Adrenal gland (tissue), 12 donors: Measurements from ENCODE around the gene LLGL2. TPM values are rescaled to one million over a fixed set of nuclear protein-coding genes. Genes with fewer than 3 reads are reported as not detected.

Experiments used
- DNase-seq, 7 donors: peaks; one replicate each; pipeline ENCODE4 v3.0.0-alpha.2; 2019 to 2020
- H3K27ac ChIP-seq, 5 donors: fragments of 200-600 bp; sonication (generic) in 4 of 5; 1 replicate in 3 of 5; 2 replicates in 2 of 5; pipeline versions ENCODE4 v1.5.1 to v1.8.0; 2016 to 2020; ENCODE audit warnings: mild to moderate bottlenecking in 1 of 5
- H3K27me3 ChIP-seq: fragments of 200-600 bp; 2 replicates; pipeline ENCODE4 v1.8.0; 2021
- H3K36me3 ChIP-seq, 2 donors: fragments of 200-600 bp; replicated peaks in 1 of 2; 1 replicate in 1 of 2; 2 replicates in 1 of 2; pipeline versions ENCODE4 v1.5.1 to v1.8.0; 2018 to 2022
- H3K4me1 ChIP-seq, 2 donors: fragments of 200-600 bp; replicated peaks in 1 of 2; 1 replicate in 1 of 2; 2 replicates in 1 of 2; pipeline versions ENCODE4 v1.5.1 to v1.8.0; 2018 to 2021
- H3K4me3 ChIP-seq, 4 donors: fragments of 200-600 bp; sonication (generic) in 3 of 4; one replicate each; pipeline ENCODE4 v1.5.1; 2016 to 2018
- H3K9me3 ChIP-seq, 3 donors: fragments of 200-600 bp; sonication (generic) in 1 of 3; replicated peaks in 1 of 3; 1 replicate in 2 of 3; 2 replicates in 1 of 3; pipeline versions ENCODE4 v1.5.1 to v1.8.0; 2016 to 2021
- CTCF ChIP-seq, 6 experiments: fragments of 450-650 bp in 4 of 6; fragments of 200-600 bp in 2 of 6; sonication (generic) in 1 of 6; IDR thresholded peaks; 1 replicate in 5 of 6; 2 replicates in 1 of 6; pipeline versions ENCODE4 v1.5.1 to v1.8.0; 2016 to 2021; ENCODE audit warnings: antibody characterized with exemption in 6 of 6, mild to moderate bottlenecking in 2 of 6, moderate library complexity in 1 of 6
- POLR2A ChIP-seq, 2 donors: fragments of 450-650 bp; IDR thresholded peaks; one replicate each; pipeline ENCODE4 v1.6.1; 2017; ENCODE audit warnings: antibody characterized with exemption in 2 of 2, mild to moderate bottlenecking in 2 of 2, moderate library complexity in 1 of 2
- WGBS, 4 donors: extraction: QIAGEN DNeasy Blood & Tissue Kit in 2 of 4; methylation state at CpG; one replicate each; pipeline versions ENCODE4 v1.1.5 to v1.1.7; 2013 to 2017; 5-methylcytosine and 5-hydroxymethylcytosine counted together
- intact Hi-C, 2 donors: fragments of 100-400 bp; cut with DNase I; formaldehyde crosslinking; loops; one replicate each; pipeline versions ENCODE4 v1.14.1 to v1.15.0; 2022 to 2023
- polyA plus RNA-seq, 3 donors: library from polyadenylated mRNA; stranded (reverse); fragments of 200-250 nt in 2 of 3; fragments of 350-450 nt in 1 of 3; fragmentation: Illumina TruSeq in 1 of 3; extraction: RNeasy Lipid Tissue Mini Kit (QIAGEN cat#74804) in 1 of 3; gene quantifications; one replicate each; pipeline ENCODE4 v1.2.3, GENCODE V29; 2013 to 2014
- total RNA-seq, 9 donors: library from RNA; depleted of rRNA in 4 of 9; stranded (reverse); fragments of >200 nt in 4 of 9; fragments of 120-200 nt in 1 of 9; fragmentation: NEBNext Ultra II Directional in 1 of 9; extraction: Animal tissue kit (Norgen Biotek cat#: 25700) in 1 of 9; gene quantifications; one replicate each; pipeline versions ENCODE4 v1.1.0 to v1.2.4, GENCODE V29; 2013 to 2023
- donor health status: healthy with polysubstance abuse.
- donor health status: Bipolar disorder and iron deficiency.
- donor health status: DM: yes; HTN: yes; CAD: no.
- donor health status: DM: no; HTN: no; CAD: no.
- donor health status: DM: no; HTN: no; CAD: no.
- donor health status: DM: yes; HTN: yes; CAD: no.

The LLGL2 gene
- total and polyA plus RNA-seq, 12 donors, result 1.2 to 90.3 (median 23.8) TPM

DNA sequence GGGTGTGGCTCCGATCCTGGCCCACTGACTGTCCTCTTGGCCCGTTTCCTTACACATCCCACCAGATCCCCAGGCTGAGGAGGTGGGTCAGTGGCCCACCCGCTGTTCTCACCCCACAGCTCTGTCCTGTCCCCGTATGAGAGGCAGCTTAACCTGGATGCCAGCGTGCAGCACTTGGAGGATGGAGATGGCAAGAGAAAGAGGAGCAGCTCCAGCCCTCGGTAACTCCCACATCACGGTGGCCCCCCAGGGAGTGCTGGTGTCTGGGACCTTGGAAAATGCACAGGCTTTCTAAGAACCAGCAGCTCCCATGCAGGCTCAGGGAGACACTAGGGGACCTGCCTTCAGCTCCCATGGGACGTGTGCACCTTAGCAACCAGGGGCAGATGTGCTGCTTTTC is 4.2 kb upstream of the LLGL2 start:
- no peaks in the 10 kb centered on the region for H3K9me3 ChIP-seq
- no peaks in the 10 kb centered on the region for H3K27me3 ChIP-seq
- DNase-seq, result no peak
- TF ChIP-seq POLR2A (IDR thresholded peaks at IDR 0.05) (no peak), CTCF (IDR thresholded peaks at IDR 0.05) (no peak)
- H3K4me1 ChIP-seq, result peaks cover 11 to 15% of the 10 kb centered on the region in 2 donors
- H3K27ac ChIP-seq, result no peak overlapping the region
- intact Hi-C loops, result no loop called here
- WGBS, 4 donors, result 92 to 97% (median 94%) methylated on average over 6 to 8 of the region's 8 CpGs
- H3K4me3 ChIP-seq, result no peak overlapping the region
- peaks cover 0 to 28% of the 10 kb centered on the region in 2 donors for H3K36me3 ChIP-seq

- TF ChIP-seq CTCF (IDR thresholded peaks at IDR 0.05), result no peak
- no peak for TF ChIP-seq POLR2A (IDR thresholded peaks at IDR 0.05)
- Histone ChIP-seq H3K4me1 (peaks cover 15 to 18% of the 10 kb centered on the region in 2 donors), H3K27ac (no peak overlapping the region), H3K9me3 (no peaks in the 10 kb centered on the region), H3K27me3 (no peaks in the 10 kb centered on the region), H3K36me3 (peaks cover 0 to 28% of the 10 kb centered on the region in 2 donors), H3K4me3 (no peak overlapping the region)
- WGBS, 4 donors, result 93 to 99% (median 95%) methylated on average over 21 to 33 of the region's 33 CpGs
- intact Hi-C loops, result no loop called here
- DNase-seq, result no peak
Measured at GRCh38 chr17:75521951-75522727, 3.4 kb upstream of the LLGL2 start.

DNA sequence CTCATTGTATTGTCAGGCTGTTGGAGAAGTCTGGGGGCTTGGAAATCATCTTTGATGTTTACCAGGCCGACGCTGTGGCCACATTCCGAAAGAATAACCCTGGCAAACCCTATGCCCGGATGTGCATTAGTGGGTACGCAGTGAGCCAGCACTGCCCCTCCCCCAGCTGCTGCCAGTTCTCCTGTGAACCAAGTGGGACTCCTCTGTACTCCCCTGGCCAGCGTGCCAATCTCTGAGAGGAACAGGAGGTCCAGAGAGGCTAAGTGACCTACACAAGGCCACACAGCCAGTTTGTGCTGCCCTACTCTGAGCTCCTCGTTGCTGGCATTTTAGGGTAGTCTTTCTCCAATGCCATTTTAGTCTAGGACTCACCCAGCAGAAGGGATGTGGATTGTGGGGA is 1.9 kb upstream of the LLGL2 start:
- H3K36me3 ChIP-seq, result peaks cover 0 to 28% of the 10 kb centered on the region in 2 donors
- no peaks in the 10 kb centered on the region for H3K9me3 ChIP-seq
- H3K4me3 ChIP-seq, result no peak overlapping the region
- TF ChIP-seq POLR2A (IDR thresholded peaks at IDR 0.05), result no peak
- TF ChIP-seq CTCF (IDR thresholded peaks at IDR 0.05), result no peak
- intact Hi-C loops, result no loop called here
- peaks cover 12 to 15% of the 10 kb centered on the region in 2 donors for H3K4me1 ChIP-seq
- 93 to 97% (median 96%) methylated on average over 5 to 7 of the region's 7 CpGs for WGBS, 4 donors
- no peak overlapping the region for H3K27ac ChIP-seq
- H3K27me3 ChIP-seq, result no peaks in the 10 kb centered on the region
- no peak for DNase-seq

DNA sequence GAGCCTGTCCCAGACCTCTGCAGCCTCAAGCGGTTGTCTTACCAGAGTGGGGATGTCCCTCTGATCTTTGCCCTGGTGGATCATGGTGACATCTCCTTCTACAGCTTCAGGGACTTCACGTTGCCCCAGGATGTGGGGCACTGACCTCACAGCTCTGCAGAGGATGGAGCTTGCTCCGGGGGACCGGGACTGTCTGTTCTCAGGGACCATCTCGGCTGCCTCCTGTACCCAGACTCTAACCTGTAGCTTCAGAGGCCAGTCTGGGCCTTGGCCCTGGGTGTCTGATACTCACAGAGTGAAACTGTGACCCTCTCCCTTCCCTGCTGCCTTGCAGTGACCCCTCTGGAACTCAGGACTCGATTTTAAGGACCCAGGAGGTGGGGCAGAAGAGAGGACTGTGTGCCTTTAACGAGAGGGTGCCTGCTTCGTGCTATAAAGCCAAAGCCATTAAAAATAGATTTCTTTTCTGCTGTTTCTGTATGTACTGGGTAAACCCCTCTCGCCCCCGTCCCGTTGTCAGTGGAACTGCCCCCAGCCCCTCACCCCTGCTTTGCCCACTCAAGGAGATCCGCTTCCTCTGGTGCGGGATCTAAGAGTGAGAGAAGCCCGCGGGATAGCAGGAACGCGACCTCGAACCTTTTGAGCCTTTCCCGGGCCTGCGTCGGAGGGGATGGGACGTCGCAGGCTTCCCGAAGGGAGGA is 1.1 kb upstream of the LLGL2 start:
- peaks cover 0 to 24% of the 10 kb centered on the region in 2 donors for H3K36me3 ChIP-seq
- TF ChIP-seq POLR2A (IDR thresholded peaks at IDR 0.05) (no peak), CTCF (IDR thresholded peaks at IDR 0.05) (no peak)
- no peaks in the 10 kb centered on the region for H3K9me3 ChIP-seq
- peak in 1 of 7 donors; percentile 69 for DNase-seq
- 20 to 29% (median 25%) methylated on average over 15 to 24 of the region's 24 CpGs for WGBS, 4 donors
- H3K27ac ChIP-seq, result peak overlapping the region in 4 of 5 donors; percentile 47 to 81 (median 70)
- H3K27me3 ChIP-seq, result no peaks in the 10 kb centered on the region
- peaks cover 12 to 15% of the 10 kb centered on the region in 2 donors for H3K4me1 ChIP-seq
- intact Hi-C loops, result no loop called here
- H3K4me3 ChIP-seq, result peak overlapping the region in 2 of 4 donors; percentile 62 to 71
